Neural cell (in vitro differentiated cells): Measurements from ENCODE around the gene LRRC34. TPM values are rescaled to one million over a fixed set of nuclear protein-coding genes. Genes with fewer than 3 reads are reported as not detected.

ENCODE experiments used
- H2AFZ ChIP-seq: fragments of 200-600, 300-800 bp; sonication (generic), shearing (Covaris generic); 2 replicates; pipeline ENCODE4 v1.6.0; 2014; ENCODE audit warnings: low read depth, mild to moderate bottlenecking, antibody characterized with exemption, low read length, moderate library complexity
- H3F3A ChIP-seq: fragments of 200-600 bp; shearing (Covaris generic); 2 replicates; pipeline ENCODE4 v1.6.1; 2016; ENCODE audit warnings: mild to moderate bottlenecking, moderate library complexity, mixed read lengths, antibody characterized with exemption, low read length; ENCODE audit not compliant: insufficient read depth, poor library complexity, severe bottlenecking
- H3K27ac ChIP-seq: fragments of 200-600, 300-800 bp; sonication (generic), shearing (Covaris generic); 2 replicates; pipeline ENCODE4 v1.5.1; 2014; ENCODE audit warnings: mild to moderate bottlenecking, low read length, moderate library complexity
- H3K27me3 ChIP-seq: fragments of 300-800, 200-600 bp; sonication (generic), shearing (Covaris generic); 2 replicates; pipeline ENCODE4 v1.6.0; 2014; ENCODE audit warnings: mild to moderate bottlenecking, low read depth, low read length, moderate library complexity; ENCODE audit not compliant: insufficient read depth
- H3K36me3 ChIP-seq: fragments of 300-800, 200-600 bp; sonication (generic), shearing (Covaris generic); 2 replicates; pipeline ENCODE4 v1.5.1; 2014; ENCODE audit warnings: mild to moderate bottlenecking, antibody characterized with exemption, low read length, moderate library complexity; ENCODE audit not compliant: insufficient read depth
- H3K4me2 ChIP-seq: fragments of 300-800, 200-600 bp; sonication (generic), shearing (Covaris generic); 2 replicates; pipeline ENCODE4 v1.6.0; 2014; ENCODE audit warnings: mild to moderate bottlenecking, low read length
- H3K4me3 ChIP-seq: fragments of 300-800, 200-600 bp; sonication (generic), shearing (Covaris generic); 2 replicates; pipeline ENCODE4 v1.5.1; 2014; ENCODE audit warnings: mild to moderate bottlenecking, low read length, moderate library complexity
- H3K79me2 ChIP-seq: fragments of 200-600 bp; shearing (Covaris generic); replicated peaks from 2 replicates; pipeline ENCODE4 v1.6.0; 2014; ENCODE audit warnings: mild to moderate bottlenecking, low read length, moderate library complexity; ENCODE audit not compliant: insufficient read depth
- H3K9ac ChIP-seq: fragments of 300-800, 200-600 bp; sonication (generic), shearing (Covaris generic); 2 replicates; pipeline ENCODE4 v1.6.1; 2016; ENCODE audit warnings: mild to moderate bottlenecking, low read length, mixed read lengths
- H3K9me2 ChIP-seq: fragments of 200-600 bp; shearing (Covaris generic); 2 replicates; pipeline ENCODE4 v1.6.1; 2016; ENCODE audit warnings: mild to moderate bottlenecking, low read length, mixed read lengths; ENCODE audit not compliant: insufficient read depth
- H3K9me3 ChIP-seq: fragments of 200-600, 300-800 bp; sonication (generic), shearing (Covaris generic); 2 replicates; pipeline ENCODE4 v1.6.1; 2016; ENCODE audit warnings: mild to moderate bottlenecking, mixed run types, low read length, moderate library complexity, mixed read lengths
- H4K20me1 ChIP-seq: fragments of 200-600 bp; shearing (Covaris generic); 2 replicates; pipeline ENCODE4 v1.6.1; 2016; ENCODE audit warnings: mild to moderate bottlenecking, mixed run types; ENCODE audit not compliant: insufficient read depth
- EP300 ChIP-seq: fragments of 450-650 bp; conservative IDR thresholded peaks from 2 replicates; pipeline ENCODE4 v1.6.1; 2014; ENCODE audit warnings: antibody characterized with exemption, mild to moderate bottlenecking, moderate library complexity; ENCODE audit not compliant: poor library complexity, severe bottlenecking
- EZH2 ChIP-seq: fragments of 200-600, 300-800 bp; shearing (Covaris generic), sonication (generic); IDR thresholded peaks from 2 replicates; pipeline ENCODE4 v1.6.1; 2014; ENCODE audit warnings: antibody characterized with exemption, low read length, borderline replicate concordance, mild to moderate bottlenecking; ENCODE audit not compliant: insufficient read depth, poor library complexity, severe bottlenecking
- MXI1 ChIP-seq: fragments of 450-650 bp; conservative IDR thresholded peaks from 2 replicates; pipeline ENCODE4 v1.6.1; 2014; ENCODE audit warnings: antibody characterized with exemption, mild to moderate bottlenecking; ENCODE audit not compliant: poor library complexity, severe bottlenecking
- POLR2AphosphoS5 ChIP-seq: IDR thresholded peaks from 2 replicates; pipeline ENCODE4 v1.6.1; 2012
- RAD21 ChIP-seq: fragments of 450-650 bp; conservative IDR thresholded peaks from 2 replicates; pipeline ENCODE4 v1.6.1; 2014; ENCODE audit warnings: antibody characterized with exemption, mild to moderate bottlenecking, moderate library complexity
- SMC3 ChIP-seq: fragments of 450-650 bp; conservative IDR thresholded peaks from 2 replicates; pipeline ENCODE4 v1.6.1; 2014; ENCODE audit warnings: antibody characterized with exemption, mild to moderate bottlenecking, moderate library complexity; ENCODE audit not compliant: poor library complexity
- TAF1 ChIP-seq: IDR thresholded peaks from 2 replicates; pipeline ENCODE4 v1.6.1; 2012; ENCODE audit warnings: low read depth
- polyA plus RNA-seq: library from polyadenylated mRNA; depleted of rRNA; stranded (reverse); fragments of >200 nt; gene quantifications from 2 replicates; pipeline ENCODE4 v1.2.3, GENCODE V29; 2014
- TF ChIP-seq, protein P1 (sequence below): fragments of 450-650 bp; IDR thresholded peaks from 2 replicates; pipeline ENCODE4 v1.5.1; 2014; ENCODE audit warnings: antibody characterized with exemption, mild to moderate bottlenecking, moderate library complexity; ENCODE audit not compliant: poor library complexity, severe bottlenecking
- TF ChIP-seq, protein P2 (sequence below): IDR thresholded peaks from 2 replicates; pipeline ENCODE4 v1.6.1; 2012; ENCODE audit warnings: borderline replicate concordance

LRRC34 gene
- polyA plus RNA-seq, 1 donor from 2014 or later = 1.1 TPM

DNA sequence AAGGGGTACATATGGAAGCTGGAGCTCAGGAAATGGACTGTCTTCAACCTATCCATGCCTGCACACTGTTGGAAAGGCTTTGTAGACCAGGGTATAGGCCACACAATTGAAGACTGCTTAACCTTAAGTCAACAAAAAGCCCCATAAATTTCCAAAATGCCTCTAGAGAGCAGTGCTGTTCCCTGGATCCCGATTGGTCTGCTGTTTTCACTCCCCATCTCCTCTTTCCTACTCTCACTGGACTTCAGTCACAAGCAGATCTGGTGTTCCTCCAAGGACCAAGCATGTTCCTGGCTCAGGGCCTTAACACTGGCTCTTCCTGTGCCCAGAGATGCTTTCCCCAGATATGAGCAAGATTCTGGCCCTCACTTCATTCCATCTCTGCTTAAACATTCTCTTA is 22.8 kb upstream of the LRRC34 start:
- no peak for TF ChIP-seq EP300
- TF ChIP-seq MXI1 = no peak
- no peak for TF ChIP-seq POLR2AphosphoS5
- TF ChIP-seq EZH2 = no peak
- TF ChIP-seq RAD21 = no peak
- no peaks in the 10 kb centered on the region for H3K9me2 ChIP-seq
- no peak overlapping the region for H3K4me3 ChIP-seq
- H3K4me2 ChIP-seq = no peak overlapping the region
- no peaks in the 10 kb centered on the region for H3F3A ChIP-seq
- H3K9ac ChIP-seq = no peak overlapping the region
- no peak overlapping the region for H2AFZ ChIP-seq
- no peaks in the 10 kb centered on the region for H3K9me3 ChIP-seq
- H4K20me1 ChIP-seq = no peaks in the 10 kb centered on the region
- no peaks in the 10 kb centered on the region for H3K36me3 ChIP-seq
- H3K27ac ChIP-seq = no peak overlapping the region
- H3K79me2 ChIP-seq = no peaks in the 10 kb centered on the region
- H3K27me3 ChIP-seq = no peaks in the 10 kb centered on the region

DNA sequence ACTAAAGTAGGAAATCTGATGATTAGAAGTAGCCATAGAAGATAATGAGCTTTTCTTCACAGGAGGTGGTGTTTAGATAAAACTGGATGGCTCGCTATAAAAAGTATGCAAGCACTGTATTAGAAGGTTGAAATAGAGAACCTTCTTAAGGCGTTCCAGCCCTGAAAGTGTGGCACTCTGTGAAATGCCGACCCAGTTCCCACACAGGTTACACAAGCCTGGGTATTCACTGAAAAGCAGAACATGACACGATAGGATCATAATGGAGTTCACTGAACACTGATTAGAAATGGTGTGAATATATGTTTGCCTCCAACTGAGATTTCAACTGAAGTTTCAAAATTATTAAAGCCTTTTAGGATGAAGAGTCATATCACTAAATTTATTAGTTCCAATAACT is 15.0 kb upstream of the LRRC34 start:
- no peaks in the 10 kb centered on the region for H3K36me3 ChIP-seq
- H3K79me2 ChIP-seq = no peaks in the 10 kb centered on the region
- H3K9me3 ChIP-seq = no peaks in the 10 kb centered on the region
- no peak overlapping the region for H2AFZ ChIP-seq
- TF ChIP-seq POLR2AphosphoS5 (no peak), TAF1 (no peak), RAD21 (no peak), MXI1 (no peak), SMC3 (no peak), EP300 (no peak), EZH2 (no peak)
- TF ChIP-seq, protein P1, sequence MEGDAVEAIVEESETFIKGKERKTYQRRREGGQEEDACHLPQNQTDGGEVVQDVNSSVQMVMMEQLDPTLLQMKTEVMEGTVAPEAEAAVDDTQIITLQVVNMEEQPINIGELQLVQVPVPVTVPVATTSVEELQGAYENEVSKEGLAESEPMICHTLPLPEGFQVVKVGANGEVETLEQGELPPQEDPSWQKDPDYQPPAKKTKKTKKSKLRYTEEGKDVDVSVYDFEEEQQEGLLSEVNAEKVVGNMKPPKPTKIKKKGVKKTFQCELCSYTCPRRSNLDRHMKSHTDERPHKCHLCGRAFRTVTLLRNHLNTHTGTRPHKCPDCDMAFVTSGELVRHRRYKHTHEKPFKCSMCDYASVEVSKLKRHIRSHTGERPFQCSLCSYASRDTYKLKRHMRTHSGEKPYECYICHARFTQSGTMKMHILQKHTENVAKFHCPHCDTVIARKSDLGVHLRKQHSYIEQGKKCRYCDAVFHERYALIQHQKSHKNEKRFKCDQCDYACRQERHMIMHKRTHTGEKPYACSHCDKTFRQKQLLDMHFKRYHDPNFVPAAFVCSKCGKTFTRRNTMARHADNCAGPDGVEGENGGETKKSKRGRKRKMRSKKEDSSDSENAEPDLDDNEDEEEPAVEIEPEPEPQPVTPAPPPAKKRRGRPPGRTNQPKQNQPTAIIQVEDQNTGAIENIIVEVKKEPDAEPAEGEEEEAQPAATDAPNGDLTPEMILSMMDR = no peak
- TF ChIP-seq, protein P2, sequence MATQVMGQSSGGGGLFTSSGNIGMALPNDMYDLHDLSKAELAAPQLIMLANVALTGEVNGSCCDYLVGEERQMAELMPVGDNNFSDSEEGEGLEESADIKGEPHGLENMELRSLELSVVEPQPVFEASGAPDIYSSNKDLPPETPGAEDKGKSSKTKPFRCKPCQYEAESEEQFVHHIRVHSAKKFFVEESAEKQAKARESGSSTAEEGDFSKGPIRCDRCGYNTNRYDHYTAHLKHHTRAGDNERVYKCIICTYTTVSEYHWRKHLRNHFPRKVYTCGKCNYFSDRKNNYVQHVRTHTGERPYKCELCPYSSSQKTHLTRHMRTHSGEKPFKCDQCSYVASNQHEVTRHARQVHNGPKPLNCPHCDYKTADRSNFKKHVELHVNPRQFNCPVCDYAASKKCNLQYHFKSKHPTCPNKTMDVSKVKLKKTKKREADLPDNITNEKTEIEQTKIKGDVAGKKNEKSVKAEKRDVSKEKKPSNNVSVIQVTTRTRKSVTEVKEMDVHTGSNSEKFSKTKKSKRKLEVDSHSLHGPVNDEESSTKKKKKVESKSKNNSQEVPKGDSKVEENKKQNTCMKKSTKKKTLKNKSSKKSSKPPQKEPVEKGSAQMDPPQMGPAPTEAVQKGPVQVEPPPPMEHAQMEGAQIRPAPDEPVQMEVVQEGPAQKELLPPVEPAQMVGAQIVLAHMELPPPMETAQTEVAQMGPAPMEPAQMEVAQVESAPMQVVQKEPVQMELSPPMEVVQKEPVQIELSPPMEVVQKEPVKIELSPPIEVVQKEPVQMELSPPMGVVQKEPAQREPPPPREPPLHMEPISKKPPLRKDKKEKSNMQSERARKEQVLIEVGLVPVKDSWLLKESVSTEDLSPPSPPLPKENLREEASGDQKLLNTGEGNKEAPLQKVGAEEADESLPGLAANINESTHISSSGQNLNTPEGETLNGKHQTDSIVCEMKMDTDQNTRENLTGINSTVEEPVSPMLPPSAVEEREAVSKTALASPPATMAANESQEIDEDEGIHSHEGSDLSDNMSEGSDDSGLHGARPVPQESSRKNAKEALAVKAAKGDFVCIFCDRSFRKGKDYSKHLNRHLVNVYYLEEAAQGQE = no peak
- no peaks in the 10 kb centered on the region for H4K20me1 ChIP-seq
- no peak overlapping the region for H3K4me3 ChIP-seq
- no peaks in the 10 kb centered on the region for H3F3A ChIP-seq
- no peaks in the 10 kb centered on the region for H3K9me2 ChIP-seq
- no peaks in the 10 kb centered on the region for H3K27me3 ChIP-seq
- no peak overlapping the region for H3K4me2 ChIP-seq
- H3K9ac ChIP-seq = no peak overlapping the region
- no peak overlapping the region for H3K27ac ChIP-seq

DNA sequence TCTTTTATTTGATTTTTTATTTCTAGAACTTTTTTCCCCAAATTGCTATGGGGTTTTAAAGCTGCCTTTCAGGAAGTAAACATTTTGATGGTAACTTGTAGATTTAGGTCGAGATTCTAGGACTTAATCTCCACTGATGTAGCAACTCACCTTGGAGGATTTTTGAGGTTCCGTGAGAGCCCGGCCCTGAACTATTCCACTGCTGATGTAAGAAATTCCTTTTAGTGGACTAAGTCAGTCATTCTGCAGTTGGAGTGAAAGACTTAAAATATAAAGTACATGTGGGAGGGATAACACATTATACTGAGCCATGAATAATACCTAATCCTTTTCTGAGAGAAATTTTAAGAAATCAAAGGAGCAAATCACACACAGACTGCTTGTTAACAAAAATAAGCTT is 12.6 kb upstream of the LRRC34 start:
- Histone ChIP-seq H4K20me1 (no peaks in the 10 kb centered on the region), H3K9me3 (no peaks in the 10 kb centered on the region), H3K27me3 (no peaks in the 10 kb centered on the region), H3K27ac (no peak overlapping the region), H2AFZ (no peak overlapping the region), H3K4me2 (no peak overlapping the region), H3K9ac (no peak overlapping the region), H3K36me3 (no peaks in the 10 kb centered on the region), H3F3A (no peaks in the 10 kb centered on the region), H3K4me3 (no peak overlapping the region), H3K79me2 (no peaks in the 10 kb centered on the region), H3K9me2 (no peaks in the 10 kb centered on the region)
- TF ChIP-seq EP300 = no peak
- TF ChIP-seq, protein P2 = no peak
- TF ChIP-seq SMC3 = no peak
- no peak for TF ChIP-seq EZH2
- TF ChIP-seq POLR2AphosphoS5 = no peak
- TF ChIP-seq MXI1 = no peak
- no peak for TF ChIP-seq RAD21
- TF ChIP-seq, protein P1 = no peak
- no peak for TF ChIP-seq TAF1
